ACC112 (cell line): Measurements from ENCODE around the gene MCC.

Experiments used
- H2AFZ ChIP-seq: fragments of 200-600 bp; sonication (generic); one replicate; pipeline ENCODE4 v1.6.0; 2017; ENCODE audit warnings: antibody characterized with exemption, low read length; ENCODE audit not compliant: unreplicated experiment
- H3K27ac ChIP-seq: fragments of 200-600 bp; sonication (generic); 2 replicates; pipeline ENCODE4 v1.5.1; 2014; ENCODE audit warnings: low read depth, mild to moderate bottlenecking, antibody characterized with exemption, low read length, moderate library complexity
- H3K27me3 ChIP-seq: fragments of 200-600 bp; sonication (generic); 2 replicates; pipeline ENCODE4 v1.6.1; 2014; ENCODE audit warnings: mild to moderate bottlenecking, antibody characterized with exemption, low read length, moderate library complexity, mixed read lengths; ENCODE audit not compliant: insufficient read depth
- H3K36me3 ChIP-seq: fragments of 200-600 bp; sonication (generic); 2 replicates; pipeline ENCODE4 v1.6.1; 2016; ENCODE audit warnings: mild to moderate bottlenecking, antibody characterized with exemption, low read length, moderate library complexity, mixed read lengths; ENCODE audit not compliant: insufficient read depth
- H3K4me1 ChIP-seq: fragments of 200-600 bp; sonication (generic); one replicate; pipeline ENCODE4 v1.6.1; 2016; ENCODE audit warnings: low read length, mixed read lengths; ENCODE audit not compliant: insufficient read depth, unreplicated experiment, control insufficient read depth
- H3K4me3 ChIP-seq: fragments of 200-600 bp; sonication (generic); 2 replicates; pipeline ENCODE4 v1.5.1; 2014; ENCODE audit warnings: mild to moderate bottlenecking, low read depth, low read length
- H3K79me2 ChIP-seq: fragments of 200-600 bp; sonication (generic); one replicate; pipeline ENCODE4 v1.6.0; 2016; ENCODE audit warnings: low read length; ENCODE audit not compliant: control insufficient read depth, unreplicated experiment, insufficient read depth

The MCC gene

GRCh38 chr5:112973036-112973435 is 515.2 kb downstream of the MCC start:
- no peaks in the 10 kb centered on the region for H3K36me3 ChIP-seq
- H3K4me1 ChIP-seq = no peaks in the 10 kb centered on the region
- no peak overlapping the region for H3K27ac ChIP-seq
- H3K79me2 ChIP-seq = peaks cover 11% of the 10 kb centered on the region
- no peak overlapping the region for H3K4me3 ChIP-seq
- no peaks in the 10 kb centered on the region for H3K27me3 ChIP-seq
- H2AFZ ChIP-seq = no peak overlapping the region
